NCI-H2227 (cell line): ENCODE measurements around the gene LRP1B.
"Not testable (repeated sequence)": the region's sequence is repeated elsewhere in the genome, so short reads cannot be mapped to it uniquely, and the experiment has no call there.

ENCODE experiments used
- DNase-seq: peaks from one replicate; lab custom pipeline; 2025; ENCODE audit not compliant: unreplicated experiment; lab: John Stamatoyannopoulos, UW

The LRP1B gene

GRCh38 chr2:142104134-142104758 lies 26.6 kb downstream of the LRP1B start:
- no peak for DNase-seq

- no peak for DNase-seq
Measured at GRCh38 chr2:142100970-142101369, 29.8 kb downstream of the LRP1B start.

DNA sequence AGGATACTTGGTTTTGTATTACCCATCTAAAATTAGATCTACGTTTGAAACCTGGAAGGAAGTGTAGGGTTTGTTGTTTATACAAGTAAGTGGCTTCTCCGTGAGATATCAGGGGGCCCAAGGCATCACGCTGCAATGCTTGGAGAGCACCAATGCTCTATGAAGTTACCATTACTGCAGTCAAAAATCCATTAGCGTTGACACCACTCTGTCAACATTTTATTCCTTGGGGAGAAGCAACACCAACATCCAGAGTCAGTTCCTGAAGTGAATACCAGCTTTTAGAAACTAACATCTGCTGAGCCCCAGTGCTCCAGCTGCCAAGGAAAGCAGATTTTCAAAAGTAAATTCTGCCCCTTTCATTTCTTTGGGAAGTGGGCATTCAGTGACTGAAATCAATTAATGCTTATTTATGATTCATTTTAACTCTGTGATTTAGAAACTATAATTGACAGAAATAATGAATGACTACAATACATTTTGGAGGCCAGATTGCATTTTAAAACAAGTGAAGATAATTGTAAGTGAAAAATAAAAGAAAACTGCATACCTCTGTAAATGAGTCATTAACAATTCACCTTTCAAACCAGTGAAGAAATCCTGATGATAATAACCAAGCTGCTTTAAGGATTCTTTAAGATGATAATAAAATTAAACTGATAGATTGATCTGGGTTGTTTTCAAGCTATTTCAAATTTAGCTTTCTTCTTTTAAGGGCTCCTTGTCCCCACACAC lies 30.5 kb downstream of the LRP1B start:
- DNase-seq, result no peak

- no peak for DNase-seq
Measured at GRCh38 chr2:142097711-142098110, 33.1 kb downstream of the LRP1B start.

GRCh38 chr2:142095647-142096046 lies 35.2 kb downstream of the LRP1B start:
- no peak for DNase-seq

DNA sequence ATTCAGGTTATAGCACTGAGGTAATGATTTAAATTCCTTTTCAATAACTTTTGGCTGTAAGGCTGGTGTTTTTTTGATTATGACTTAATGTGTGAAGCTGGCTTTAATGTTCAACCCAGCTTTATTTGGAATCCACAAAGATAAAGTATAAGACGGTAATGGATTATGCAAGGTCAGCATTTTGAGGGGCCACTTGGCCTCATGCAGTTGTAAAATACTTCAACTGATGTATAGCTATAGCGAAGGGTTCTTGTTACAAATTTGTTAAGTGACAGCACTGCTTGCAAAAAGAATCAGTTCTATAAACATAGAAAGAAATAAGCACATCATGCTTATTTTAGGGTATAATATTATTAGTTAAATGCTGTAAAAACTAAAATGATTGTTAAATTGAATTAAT lies 36.6 kb downstream of the LRP1B start:
- DNase-seq, result no peak

- DNase-seq, result no peak
Measured at GRCh38 chr2:142088058-142088568, 42.7 kb downstream of the LRP1B start.

DNA sequence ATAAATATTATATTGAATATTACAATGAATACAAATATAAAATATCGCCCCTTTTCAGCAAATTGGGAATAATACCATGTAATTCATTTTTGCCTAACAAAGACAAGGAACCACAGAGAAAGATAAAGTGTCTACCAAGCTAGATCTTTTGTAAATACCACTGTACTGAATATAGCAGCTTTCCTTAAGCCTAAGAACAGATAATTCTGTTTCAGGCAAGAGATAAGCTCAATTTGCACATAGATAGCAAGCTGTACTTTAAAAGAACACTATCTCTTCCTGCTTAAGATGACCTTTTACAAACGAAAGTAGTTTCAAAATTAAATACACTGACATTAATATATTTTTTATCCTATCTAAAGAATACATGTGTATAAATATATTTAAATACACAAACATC lies 43.2 kb downstream of the LRP1B start:
- not testable (repeated sequence) for DNase-seq

GRCh38 chr2:142082368-142082767 lies 48.4 kb downstream of the LRP1B start:
- DNase-seq, result no peak

- DNase-seq, result no peak
Measured at GRCh38 chr2:142076317-142076716, 54.5 kb downstream of the LRP1B start.

DNA sequence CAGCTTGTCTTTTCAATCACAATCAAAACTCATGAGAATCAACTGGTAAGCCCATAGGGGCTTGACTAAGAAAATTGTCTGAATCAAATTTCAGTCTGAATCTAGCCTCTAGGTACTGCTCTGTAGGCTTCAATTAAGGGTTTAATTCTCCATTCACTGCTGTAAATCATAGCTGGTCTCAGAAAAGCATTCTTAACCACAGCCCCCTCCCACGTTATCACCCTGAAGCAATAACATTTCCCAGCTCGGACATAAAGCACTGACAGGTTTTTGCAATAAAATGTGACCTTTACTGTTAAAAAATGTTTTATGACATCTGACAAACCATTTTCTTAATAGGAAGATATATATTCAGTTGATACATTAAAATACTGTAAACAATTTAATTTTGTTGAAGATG lies 55.0 kb downstream of the LRP1B start:
- no peak for DNase-seq

- no peak for DNase-seq
Measured at GRCh38 chr2:142069251-142069888, 61.4 kb downstream of the LRP1B start.

DNA sequence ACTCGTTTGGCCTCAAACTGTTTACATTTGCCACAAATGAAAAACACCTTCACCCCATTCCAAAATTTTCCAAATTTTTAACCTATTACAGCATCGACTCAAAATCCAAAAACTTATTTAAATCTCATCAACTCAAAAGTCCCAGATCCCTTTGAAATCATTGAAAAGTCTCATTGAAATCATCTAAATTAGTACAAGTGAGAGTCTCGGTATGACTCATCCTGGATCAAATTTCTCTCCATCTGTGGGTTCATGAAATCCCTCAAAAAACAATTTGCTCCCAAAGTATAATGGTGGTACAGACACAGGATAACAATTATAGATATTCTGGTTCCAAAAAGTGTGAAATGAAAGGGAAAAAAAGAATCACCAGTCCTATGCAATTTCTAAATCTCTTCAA lies 65.1 kb downstream of the LRP1B start:
- DNase-seq, result no peak

DNA sequence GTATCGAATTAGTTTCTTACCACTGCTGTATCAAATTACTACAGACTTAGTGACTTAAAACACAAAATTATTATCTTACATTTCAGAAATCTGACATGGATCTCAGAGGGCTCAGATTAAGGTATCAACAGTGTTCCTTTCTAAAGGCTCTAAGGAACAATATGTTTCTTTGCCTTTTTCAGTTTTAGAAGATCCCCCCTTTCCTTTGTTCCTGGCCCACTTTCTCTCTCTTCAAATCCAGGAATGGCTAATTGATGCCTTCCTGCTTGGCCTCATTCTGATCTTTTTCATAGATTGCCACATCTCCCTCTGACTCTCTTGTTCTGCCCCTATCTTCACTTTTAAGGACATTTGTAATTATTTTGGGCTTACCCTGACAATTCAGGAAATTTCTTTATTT lies 65.7 kb downstream of the LRP1B start:
- DNase-seq, result no peak

DNA sequence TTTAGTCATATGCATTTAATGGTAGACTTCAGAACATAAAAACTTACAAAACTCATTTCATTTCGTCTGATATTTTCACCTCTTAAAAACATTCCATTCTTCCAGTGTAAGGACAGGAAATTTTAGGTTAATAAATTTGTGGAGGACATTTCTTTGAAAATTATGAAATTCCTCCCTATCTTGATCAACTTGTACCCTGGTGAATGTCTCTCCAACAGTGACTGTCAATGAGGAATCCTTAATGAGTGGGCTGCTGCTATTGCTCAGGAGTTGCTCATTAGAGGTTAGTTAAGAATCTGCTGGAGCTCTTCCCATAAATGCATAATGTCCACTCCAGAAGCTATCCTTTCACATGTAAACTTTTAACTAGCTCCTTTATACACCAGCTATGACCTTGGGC lies 69.1 kb downstream of the LRP1B start:
- no peak for DNase-seq

DNA sequence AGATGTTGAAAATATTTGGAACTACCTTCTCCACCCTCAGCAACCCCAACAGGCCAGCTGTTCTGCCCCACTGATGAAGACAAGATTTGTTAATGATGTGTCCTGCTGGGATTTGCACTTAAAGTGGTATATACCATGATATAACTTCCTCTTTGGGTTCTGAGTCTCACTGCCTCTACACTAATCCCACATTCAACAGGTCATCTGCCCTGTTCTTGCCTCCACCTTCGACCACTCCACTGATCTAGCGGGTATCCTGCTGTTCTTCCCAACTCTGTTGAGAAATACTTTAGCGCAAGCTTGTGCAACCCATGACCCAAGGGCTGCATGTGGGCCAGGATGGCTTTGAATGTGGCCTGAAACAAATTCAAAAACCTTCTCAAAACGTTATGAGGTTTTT lies 72.7 kb downstream of the LRP1B start:
- no peak for DNase-seq

DNA sequence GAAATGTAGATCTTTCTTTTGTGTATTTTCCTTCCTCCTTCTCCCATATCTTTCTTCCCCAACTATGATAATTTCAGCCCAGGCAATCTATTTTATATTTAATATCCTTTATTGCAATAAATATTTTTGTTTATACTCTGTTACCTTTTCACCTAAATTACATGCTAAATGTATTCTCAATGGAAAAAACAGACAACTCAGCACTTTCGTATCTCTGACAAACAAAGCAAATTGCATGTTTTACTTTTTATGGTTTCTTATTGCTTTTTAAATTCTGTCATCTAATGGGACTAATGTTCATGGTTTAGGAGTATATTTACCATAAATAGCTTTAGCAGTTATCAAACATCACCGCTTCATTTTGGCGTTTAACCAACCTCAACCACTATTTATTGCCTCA lies 74.0 kb downstream of the LRP1B start:
- no peak for DNase-seq

- DNase-seq, result no peak
Measured at GRCh38 chr2:142052220-142052863, 78.5 kb downstream of the LRP1B start.

GRCh38 chr2:142048581-142048980 lies 82.2 kb downstream of the LRP1B start:
- DNase-seq, result no peak

GRCh38 chr2:142045641-142046040 lies 85.2 kb downstream of the LRP1B start:
- no peak for DNase-seq

DNA sequence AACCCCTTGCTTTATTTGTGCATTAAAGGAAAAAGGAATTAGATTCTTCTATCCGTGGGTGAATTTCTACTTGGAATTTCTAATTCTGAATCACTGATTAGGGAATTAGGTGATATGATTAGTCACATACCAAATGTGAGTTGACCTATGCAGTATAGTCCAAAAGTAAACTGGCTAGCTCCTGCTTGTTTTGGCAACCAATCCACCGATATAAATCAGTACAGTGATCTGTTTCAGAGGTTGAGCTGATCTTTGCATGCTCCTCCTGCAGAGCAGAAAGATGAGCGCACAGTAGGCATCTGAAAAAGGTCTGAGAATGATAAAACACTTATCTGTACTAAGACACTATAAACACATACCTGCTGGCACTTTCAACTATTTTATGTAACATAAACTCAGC lies 86.6 kb downstream of the LRP1B start:
- DNase-seq, result no peak
